Mesendoderm (in vitro differentiated cells): ENCODE data around the gene CELF1.

ENCODE experiments used
- DNase-seq: peaks from one replicate; pipeline ENCODE4 v3.0.0; 2013
- H2AK5ac ChIP-seq: 2 replicates; pipeline ENCODE4 v1.6.1; 2013; ENCODE audit warnings: low read length, inconsistent platforms
- H2BK120ac ChIP-seq: 2 replicates; pipeline ENCODE4 v1.6.1; 2013; ENCODE audit warnings: low read depth, mild to moderate bottlenecking, low read length, moderate library complexity, mixed read lengths
- H2BK15ac ChIP-seq: replicated peaks from 2 replicates; pipeline ENCODE4 v1.6.1; 2013; ENCODE audit warnings: low read depth, mild to moderate bottlenecking, moderate library complexity
- H2BK5ac ChIP-seq: 2 replicates; pipeline ENCODE4 v1.6.1; 2013; ENCODE audit warnings: low read length, inconsistent platforms
- H3K18ac ChIP-seq: 2 replicates; pipeline ENCODE4 v1.6.1; 2013; ENCODE audit warnings: mild to moderate bottlenecking, low read length, mixed read lengths
- H3K23ac ChIP-seq: one replicate; pipeline ENCODE4 v1.6.1; 2013; ENCODE audit warnings: low read length
- H3K27ac ChIP-seq: 2 replicates; pipeline ENCODE4 v1.5.1; 2013; ENCODE audit warnings: low read depth, mild to moderate bottlenecking, inconsistent platforms, low read length, moderate library complexity
- H3K27me3 ChIP-seq: 2 replicates; pipeline ENCODE4 v1.6.1; 2013; ENCODE audit warnings: low read length, control low read depth, mild to moderate bottlenecking, inconsistent platforms; ENCODE audit not compliant: insufficient read depth, poor library complexity
- H3K36me3 ChIP-seq: 2 replicates; pipeline ENCODE4 v1.6.1; 2013; ENCODE audit warnings: low read length, inconsistent platforms; ENCODE audit not compliant: control insufficient read depth, insufficient read depth
- H3K4ac ChIP-seq: one replicate; pipeline ENCODE4 v1.6.1; 2013; ENCODE audit warnings: low read depth, mild to moderate bottlenecking, low read length, moderate library complexity
- H3K4me1 ChIP-seq: 2 replicates; pipeline ENCODE4 v1.6.1; 2013; ENCODE audit warnings: low read depth, low read length, inconsistent platforms; ENCODE audit not compliant: control insufficient read depth
- H3K4me2 ChIP-seq: 2 replicates; pipeline ENCODE4 v1.6.1; 2013; ENCODE audit warnings: low read length
- H3K4me3 ChIP-seq: 2 replicates; pipeline ENCODE4 v1.5.1; 2013; ENCODE audit warnings: mild to moderate bottlenecking, low read length
- H3K56ac ChIP-seq: one replicate; pipeline ENCODE4 v1.6.1; 2013; ENCODE audit warnings: low read length
- H3K79me1 ChIP-seq: 2 replicates; pipeline ENCODE4 v1.6.1; 2013; ENCODE audit warnings: low read length, inconsistent platforms
- H3K79me2 ChIP-seq: 2 replicates; pipeline ENCODE4 v1.6.1; 2013; ENCODE audit warnings: mild to moderate bottlenecking, low read length; ENCODE audit not compliant: control insufficient read depth, insufficient read depth
- H3K9ac ChIP-seq: 2 replicates; pipeline ENCODE4 v1.6.1; 2013; ENCODE audit warnings: low read length, inconsistent platforms
- H4K5ac ChIP-seq: one replicate; pipeline ENCODE4 v1.6.1; 2013; ENCODE audit warnings: low read length
- H4K8ac ChIP-seq: one replicate; pipeline ENCODE4 v1.6.1; 2013; ENCODE audit warnings: low read depth, mild to moderate bottlenecking, control low read depth, low read length, moderate library complexity
- WGBS: extraction: QIAGEN DNeasy Blood & Tissue Kit; methylation state at CpG from one replicate; pipeline ENCODE4 v1.1.7; 2013; ENCODE audit warnings: low lambda C conversion rate, missing lambda C conversion rate; ENCODE audit not compliant: insufficient coverage; ENCODE audit errors: extremely low coverage; 5-methylcytosine and 5-hydroxymethylcytosine counted together

CELF1 gene

DNA sequence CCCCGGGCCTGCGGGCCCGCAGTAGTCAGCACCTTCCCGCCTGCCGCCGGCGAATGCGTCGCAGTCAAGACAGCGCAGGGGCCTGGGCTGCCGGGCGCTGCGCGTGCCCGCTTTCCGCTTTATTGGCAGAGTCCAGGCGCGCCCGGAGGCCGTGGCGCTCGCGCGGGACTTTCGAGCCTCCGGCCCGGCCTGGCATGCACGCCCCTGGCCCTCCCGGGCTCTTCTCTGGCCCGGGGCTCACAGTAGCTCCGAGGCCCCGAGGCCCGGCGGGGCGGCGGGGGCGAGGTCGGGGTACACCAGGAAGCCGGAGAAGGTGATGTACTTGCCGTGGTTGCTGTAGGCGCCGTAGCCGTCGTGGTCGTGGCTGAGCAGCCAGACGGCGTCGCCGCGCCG is 36.6 kb upstream of the CELF1 start:
- DNase-seq = no peak
- no peak overlapping the region for H4K8ac ChIP-seq
- no peak overlapping the region for H3K4me3 ChIP-seq
- no peaks in the 10 kb centered on the region for H3K79me1 ChIP-seq
- no peak overlapping the region for H3K4ac ChIP-seq
- H3K56ac ChIP-seq = no peak overlapping the region
- WGBS = no CpG with 5 or more reads among the region's 51 CpGs
- peaks cover 2% of the 10 kb centered on the region for H3K4me1 ChIP-seq
- no peak overlapping the region for H3K18ac ChIP-seq
- no peak overlapping the region for H2BK15ac ChIP-seq
- H3K79me2 ChIP-seq = no peaks in the 10 kb centered on the region
- H2BK5ac ChIP-seq = no peak overlapping the region
- H4K5ac ChIP-seq = no peak overlapping the region
- no peak overlapping the region for H3K27ac ChIP-seq
- no peaks in the 10 kb centered on the region for H3K36me3 ChIP-seq
- H3K9ac ChIP-seq = no peak overlapping the region
- H2AK5ac ChIP-seq = no peak overlapping the region
- no peak overlapping the region for H3K23ac ChIP-seq
- H3K4me2 ChIP-seq = no peak overlapping the region
- H2BK120ac ChIP-seq = no peak overlapping the region
- peaks cover 16% of the 10 kb centered on the region for H3K27me3 ChIP-seq

DNA sequence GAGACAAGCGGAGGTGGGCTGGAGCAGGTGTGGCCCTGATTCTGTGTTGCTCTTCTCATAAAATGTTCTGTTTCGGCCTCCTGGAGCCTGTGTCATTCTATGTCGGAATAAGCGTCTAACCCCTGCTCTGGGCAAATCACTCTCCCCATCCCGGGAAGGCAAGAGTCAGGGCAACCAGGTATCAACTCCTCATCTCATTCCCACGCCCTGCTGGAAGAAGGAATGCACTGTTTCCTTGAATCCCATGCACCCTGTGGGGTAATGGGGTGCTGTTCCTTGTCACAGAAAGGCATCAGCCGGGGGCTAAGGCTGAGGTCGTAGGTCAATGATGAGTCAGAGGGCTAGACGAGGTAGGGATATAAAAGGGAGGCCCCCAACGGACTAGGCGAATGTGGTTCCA is 36.2 kb upstream of the CELF1 start:
- H2BK15ac ChIP-seq = no peak overlapping the region

DNA sequence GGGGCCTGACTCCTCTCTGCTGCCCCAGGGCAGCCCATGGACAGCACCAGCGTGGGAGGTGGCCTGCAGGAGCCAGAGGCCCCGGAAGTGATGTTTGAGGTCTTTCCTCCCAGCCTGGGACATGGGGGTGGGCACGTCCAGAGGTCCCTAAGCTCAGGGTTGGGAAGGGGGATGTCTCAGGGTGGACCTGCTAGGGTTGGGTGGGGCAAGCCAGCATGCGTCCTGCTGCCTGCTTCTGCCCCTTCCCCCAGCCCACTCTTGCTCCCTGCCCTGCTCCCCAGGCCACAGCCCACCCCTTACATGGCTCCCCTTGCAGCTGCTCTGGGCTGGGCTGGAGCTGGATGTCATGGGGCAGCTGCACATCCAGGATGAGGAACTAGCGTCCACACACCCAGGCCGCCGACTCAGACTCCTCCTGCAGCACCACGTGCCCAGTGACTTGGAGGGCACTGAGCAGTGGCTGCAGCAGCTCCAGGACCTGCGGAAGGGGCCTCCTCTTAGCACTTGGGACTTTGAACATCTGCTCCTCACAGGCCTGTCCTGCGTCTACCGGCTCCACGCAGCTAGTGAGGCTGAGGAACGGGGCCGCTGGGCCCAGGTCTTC is 34.9 kb upstream of the CELF1 start:
- H4K5ac ChIP-seq = no peak overlapping the region
- H4K8ac ChIP-seq = no peak overlapping the region
- peaks cover 4% of the 10 kb centered on the region for H3K27me3 ChIP-seq
- no peaks in the 10 kb centered on the region for H3K79me2 ChIP-seq
- no peak overlapping the region for H2BK120ac ChIP-seq
- no peak overlapping the region for H3K23ac ChIP-seq
- no peak overlapping the region for H3K4me2 ChIP-seq
- no peak overlapping the region for H2BK5ac ChIP-seq
- H3K27ac ChIP-seq = no peak overlapping the region
- peaks cover 7% of the 10 kb centered on the region for H3K36me3 ChIP-seq
- H2AK5ac ChIP-seq = no peak overlapping the region
- H3K4me1 ChIP-seq = peaks cover 2% of the 10 kb centered on the region
- no peak overlapping the region for H2BK15ac ChIP-seq
- DNase-seq = no peak
- no peak overlapping the region for H3K4ac ChIP-seq
- H3K4me3 ChIP-seq = no peak overlapping the region
- H3K79me1 ChIP-seq = no peaks in the 10 kb centered on the region
- H3K56ac ChIP-seq = no peak overlapping the region
- H3K18ac ChIP-seq = no peak overlapping the region
- WGBS = no CpG with 5 or more reads among the region's 14 CpGs
- no peak overlapping the region for H3K9ac ChIP-seq

More for the DNA sequence above, 36.2 kb upstream of the CELF1 start:
- WGBS = no CpG with 5 or more reads among the region's 11 CpGs
- Histone ChIP-seq H3K27me3 (peaks cover 16% of the 10 kb centered on the region), H3K23ac (no peak overlapping the region), H3K4ac (no peak overlapping the region), H3K4me3 (no peak overlapping the region), H3K4me1 (peaks cover 2% of the 10 kb centered on the region), H3K27ac (no peak overlapping the region), H3K36me3 (no peaks in the 10 kb centered on the region), H3K79me1 (no peaks in the 10 kb centered on the region), H2AK5ac (no peak overlapping the region), H3K4me2 (no peak overlapping the region), H2BK5ac (no peak overlapping the region), H3K79me2 (no peaks in the 10 kb centered on the region), H3K18ac (no peak overlapping the region), H3K56ac (no peak overlapping the region), H2BK120ac (no peak overlapping the region), H4K5ac (no peak overlapping the region), H3K9ac (no peak overlapping the region), H4K8ac (no peak overlapping the region)
- no peak for DNase-seq

DNA sequence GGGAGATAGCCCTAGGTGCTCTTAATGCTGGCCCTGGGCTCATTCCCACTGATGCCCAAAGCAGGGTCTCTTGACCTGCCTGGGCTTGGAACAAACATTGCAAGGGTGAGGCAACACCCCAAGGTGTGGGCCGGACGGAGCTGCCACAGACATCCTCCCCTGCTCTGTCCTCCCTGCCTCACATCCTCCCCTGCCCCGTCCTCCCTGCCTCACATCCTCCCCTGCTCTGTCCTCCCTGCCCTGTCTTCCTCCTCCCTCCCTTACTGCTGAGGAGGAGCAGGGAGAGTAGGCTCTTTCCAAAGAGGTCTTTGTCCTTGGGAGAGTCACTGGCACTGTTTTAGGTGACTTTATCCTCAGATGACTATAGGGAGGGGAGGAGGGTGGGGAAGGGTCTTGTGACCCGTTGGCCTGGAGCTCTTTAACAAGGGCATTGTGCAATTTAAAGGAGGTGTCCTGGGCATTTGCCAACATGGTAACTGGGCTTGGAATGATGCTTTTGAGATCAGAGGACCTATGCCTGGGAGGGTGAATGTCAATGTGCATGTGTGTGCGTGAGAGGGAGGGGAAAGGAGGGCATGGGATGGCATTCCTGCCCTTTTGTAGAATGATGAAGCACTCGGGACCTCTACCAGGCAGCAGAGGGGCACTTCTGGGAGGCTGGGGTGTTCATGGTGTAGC is 34.2 kb upstream of the CELF1 start:
- no peaks in the 10 kb centered on the region for H3K79me2 ChIP-seq
- H3K79me1 ChIP-seq = no peaks in the 10 kb centered on the region
- no peak overlapping the region for H3K4me3 ChIP-seq
- no peak overlapping the region for H4K8ac ChIP-seq
- no peak overlapping the region for H4K5ac ChIP-seq
- DNase-seq = no peak
- H3K4me1 ChIP-seq = peaks cover 1% of the 10 kb centered on the region
- no peak overlapping the region for H2AK5ac ChIP-seq
- WGBS = no CpG with 5 or more reads among the region's 6 CpGs
- H3K9ac ChIP-seq = no peak overlapping the region
- no peaks in the 10 kb centered on the region for H3K27me3 ChIP-seq
- H2BK120ac ChIP-seq = no peak overlapping the region
- H3K56ac ChIP-seq = no peak overlapping the region
- H2BK15ac ChIP-seq = no peak overlapping the region
- no peak overlapping the region for H2BK5ac ChIP-seq
- no peak overlapping the region for H3K4ac ChIP-seq
- H3K23ac ChIP-seq = no peak overlapping the region
- H3K18ac ChIP-seq = no peak overlapping the region
- peaks cover 9% of the 10 kb centered on the region for H3K36me3 ChIP-seq
- H3K27ac ChIP-seq = no peak overlapping the region
- no peak overlapping the region for H3K4me2 ChIP-seq

DNA sequence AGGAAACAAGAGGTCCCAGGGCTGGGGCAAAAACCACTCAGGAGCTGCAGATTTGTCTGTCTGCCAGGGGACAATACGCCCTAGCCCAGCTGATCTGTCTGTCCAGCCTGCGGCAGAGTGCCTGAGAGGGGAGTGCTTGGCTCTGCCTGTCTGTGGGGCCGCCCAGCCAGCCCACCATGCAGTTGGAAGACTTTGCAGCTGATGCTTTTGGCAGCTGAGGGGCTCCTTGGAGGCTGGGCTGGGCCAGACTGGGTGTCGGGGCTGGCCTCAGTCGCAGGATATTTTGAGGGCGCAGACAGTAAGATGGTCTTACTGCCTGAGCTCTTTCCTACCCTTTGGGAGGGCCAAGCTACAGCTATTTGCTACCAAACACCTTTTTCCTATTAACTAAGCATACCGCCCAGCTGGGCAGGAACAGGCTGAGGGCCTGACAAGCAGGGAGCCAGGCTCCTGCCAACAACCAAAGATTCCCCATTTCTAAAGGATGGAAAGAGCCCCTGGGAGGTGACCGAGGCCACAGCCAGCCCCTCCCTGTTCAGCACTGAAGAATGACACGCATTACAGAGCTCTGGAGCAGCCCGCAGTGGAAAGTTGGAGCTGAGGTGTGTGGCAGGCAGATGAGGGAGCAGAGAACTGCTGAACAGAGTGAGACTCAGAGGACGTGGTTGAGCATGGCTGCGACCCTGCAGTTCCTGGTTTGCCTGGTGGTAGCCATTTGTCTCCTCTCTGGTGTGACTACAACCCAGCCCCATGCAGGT is 33.3 kb upstream of the CELF1 start, which contains the start of gene FAM180B:
TSS of gene FAM180B (plus strand) at position 581 of the 758 bp plus-strand sequence. CDS start at position 672, 91 bp downstream.
- H2AK5ac ChIP-seq = no peak within 1 kb of the TSS
- H3K36me3 ChIP-seq = peaks cover 12% of the 10 kb centered on the region
- H3K79me1 ChIP-seq = no peaks in the 10 kb centered on the region
- H2BK15ac ChIP-seq = no peak within 1 kb of the TSS
- H3K56ac ChIP-seq = no peak within 1 kb of the TSS
- H3K9ac ChIP-seq = no peak within 1 kb of the TSS
- H3K4me3 ChIP-seq = no peak within 1 kb of the TSS
- H2BK5ac ChIP-seq = no peak within 1 kb of the TSS
- H3K27ac ChIP-seq = no peak within 1 kb of the TSS
- no peak for DNase-seq
- WGBS = no CpG with 5 or more reads among the region's 12 CpGs
- H3K4me2 ChIP-seq = no peak within 1 kb of the TSS
- H4K8ac ChIP-seq = no peak within 1 kb of the TSS
- no peaks in the 10 kb centered on the region for H3K79me2 ChIP-seq
- H2BK120ac ChIP-seq = no peak within 1 kb of the TSS
- no peak within 1 kb of the TSS for H4K5ac ChIP-seq
- H3K4me1 ChIP-seq = no peaks in the 10 kb centered on the region
- no peak within 1 kb of the TSS for H3K18ac ChIP-seq
- H3K4ac ChIP-seq = no peak within 1 kb of the TSS
- no peak within 1 kb of the TSS for H3K23ac ChIP-seq
- H3K27me3 ChIP-seq = no peaks in the 10 kb centered on the region
